ENCODE results near the gene COL6A2.
"Not testable (repeated sequence)": the region's sequence is repeated elsewhere in the genome, so short reads cannot be mapped to it uniquely, and the experiment has no call there.

The COL6A2 gene

DNA sequence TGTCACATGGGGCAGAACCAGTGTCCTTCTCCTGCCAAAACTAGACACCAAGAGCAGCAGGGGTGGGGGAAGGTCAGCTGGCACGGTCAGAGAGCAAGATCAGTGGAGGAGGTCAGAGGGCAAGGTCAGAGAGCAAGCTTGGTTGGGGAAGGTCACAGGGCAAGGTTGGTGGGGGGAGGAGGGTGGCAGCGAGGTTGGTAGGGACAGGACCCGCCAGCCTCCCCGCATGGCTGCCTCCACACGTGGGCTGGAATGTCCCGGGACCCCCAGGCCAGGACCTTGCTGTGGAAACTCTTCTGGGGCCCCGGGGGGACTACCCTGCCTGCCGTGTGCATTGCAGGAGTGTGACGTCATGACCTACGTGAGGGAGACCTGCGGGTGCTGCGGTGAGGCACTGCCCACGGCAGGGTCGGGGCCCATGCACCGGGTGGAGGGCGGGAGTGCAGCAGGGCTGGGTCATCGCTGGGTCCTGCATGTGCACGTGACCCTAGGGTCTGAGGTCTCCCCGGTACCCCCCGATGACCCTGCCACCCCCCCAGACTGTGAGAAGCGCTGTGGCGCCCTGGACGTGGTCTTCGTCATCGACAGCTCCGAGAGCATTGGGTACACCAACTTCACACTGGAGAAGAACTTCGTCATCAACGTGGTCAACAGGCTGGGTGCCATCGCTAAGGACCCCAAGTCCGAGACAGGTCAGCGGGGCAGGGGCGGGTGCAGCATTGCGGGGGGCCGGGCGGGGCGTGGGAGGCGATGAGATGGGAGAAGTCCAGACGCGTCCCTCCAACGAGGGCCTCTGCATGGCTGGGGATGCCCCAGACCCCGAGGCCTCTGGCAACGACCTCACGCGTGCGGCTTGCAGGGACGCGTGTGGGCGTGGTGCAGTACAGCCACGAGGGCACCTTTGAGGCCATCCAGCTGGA is 27.3 kb downstream of the COL6A2 start:
- DNase-seq (ENCODE audit: low read depth in 3 of 3, low spot score in 1 of 3) = no peak

DNA sequence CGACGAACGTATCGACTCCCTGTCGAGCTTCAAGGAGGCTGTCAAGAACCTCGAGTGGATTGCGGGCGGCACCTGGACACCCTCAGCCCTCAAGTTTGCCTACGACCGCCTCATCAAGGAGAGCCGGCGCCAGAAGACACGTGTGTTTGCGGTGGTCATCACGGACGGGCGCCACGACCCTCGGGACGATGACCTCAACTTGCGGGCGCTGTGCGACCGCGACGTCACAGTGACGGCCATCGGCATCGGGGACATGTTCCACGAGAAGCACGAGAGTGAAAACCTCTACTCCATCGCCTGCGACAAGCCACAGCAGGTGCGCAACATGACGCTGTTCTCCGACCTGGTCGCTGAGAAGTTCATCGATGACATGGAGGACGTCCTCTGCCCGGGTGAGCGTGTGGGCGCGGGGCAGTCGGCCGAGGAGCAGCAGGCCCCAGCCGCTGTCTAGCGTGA is 28.0 kb downstream of the COL6A2 start:
- no peak for DNase-seq (ENCODE audit: low read depth in 3 of 3, low spot score in 1 of 3)

DNA sequence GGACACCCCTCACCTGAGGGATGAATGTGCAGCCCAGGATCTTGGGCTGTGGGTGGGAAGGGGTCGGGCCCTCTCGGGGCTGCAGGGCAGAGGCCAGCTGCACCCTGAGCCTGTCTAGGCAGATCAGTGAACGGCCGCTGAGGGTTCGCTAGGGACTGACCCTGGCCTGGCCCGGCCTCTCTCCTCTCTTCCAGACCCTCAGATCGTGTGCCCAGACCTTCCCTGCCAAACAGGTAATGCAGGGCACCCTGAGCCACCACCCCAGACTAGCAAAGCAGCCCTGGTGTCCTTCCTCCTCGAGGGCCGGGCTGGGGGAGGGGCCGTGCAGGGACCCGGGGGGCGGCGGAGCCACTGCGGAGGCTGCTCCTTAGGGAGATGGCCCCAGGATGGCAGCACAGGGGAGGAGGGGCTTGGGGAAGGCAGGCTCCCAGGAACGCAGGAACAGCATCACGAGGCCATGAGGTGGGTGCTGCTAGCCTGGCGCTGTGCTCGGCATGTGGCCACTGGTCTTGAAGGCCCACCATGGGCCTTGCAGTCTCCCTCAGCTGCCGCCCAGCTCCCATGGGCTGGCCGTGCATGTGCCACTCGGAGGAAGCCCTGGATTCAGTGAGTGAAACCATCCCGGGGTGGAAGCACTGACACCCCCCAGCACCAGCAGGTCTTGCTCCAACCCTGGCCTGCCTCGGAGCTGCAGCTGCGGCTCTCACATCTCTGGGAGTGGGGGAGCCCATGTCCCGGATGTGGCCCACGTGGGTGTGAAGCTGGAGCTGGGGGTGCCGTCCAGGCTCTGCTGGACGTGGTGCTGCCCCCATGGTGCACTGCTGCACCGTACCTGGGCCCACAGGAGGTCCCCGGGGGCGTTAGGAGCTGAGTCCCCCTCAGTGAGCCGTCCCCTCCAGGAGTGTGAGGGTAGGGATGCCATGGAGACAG is 28.7 kb downstream of the COL6A2 start:
- DNase-seq (ENCODE audit: low read depth in 3 of 3, low spot score in 1 of 3) = no peak

DNA sequence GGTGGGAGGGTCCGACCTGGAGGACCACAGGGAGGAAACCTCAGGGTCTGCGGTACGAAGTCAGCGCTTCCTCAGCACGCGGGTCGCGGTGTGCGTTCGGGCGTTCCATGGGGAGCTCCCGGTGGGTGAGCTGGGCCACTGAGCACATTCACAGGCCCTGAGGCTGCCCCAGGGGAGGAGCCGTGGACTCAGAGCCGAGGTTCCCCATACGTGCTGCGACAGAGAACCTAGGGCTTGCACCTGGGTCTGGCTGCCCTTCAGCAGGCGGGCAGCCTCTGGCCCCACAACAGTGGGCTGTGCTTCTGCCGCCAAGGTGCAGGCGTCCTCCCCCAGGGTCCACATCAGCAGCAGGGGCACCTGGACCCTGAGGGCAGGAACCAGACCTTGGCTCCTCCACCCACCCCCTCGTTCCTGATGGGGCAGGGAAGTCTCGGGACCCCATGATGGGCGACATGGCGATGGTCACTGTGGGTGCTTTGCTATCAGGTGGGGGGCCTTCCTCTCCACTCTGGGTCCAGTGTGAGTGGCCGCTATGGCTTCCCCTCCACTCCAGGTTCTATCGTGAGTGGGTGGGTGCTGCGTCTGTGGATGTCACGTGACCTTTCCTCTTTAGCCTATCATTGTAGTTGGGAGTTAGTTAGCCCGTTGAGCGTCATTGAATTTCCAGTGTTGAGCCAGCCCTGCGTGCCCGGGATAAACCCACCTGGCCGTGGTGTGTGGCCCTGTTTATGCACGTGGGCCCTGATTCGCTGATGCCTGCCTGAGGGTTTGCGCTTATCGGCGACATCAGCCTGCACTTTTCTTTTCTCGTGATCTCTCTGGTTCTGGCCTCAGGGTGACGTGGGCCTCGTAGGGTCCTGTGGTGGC is 29.6 kb downstream of the COL6A2 start:
- DNase-seq (ENCODE audit: low read depth in 3 of 3, low spot score in 1 of 3) = no peak

DNA sequence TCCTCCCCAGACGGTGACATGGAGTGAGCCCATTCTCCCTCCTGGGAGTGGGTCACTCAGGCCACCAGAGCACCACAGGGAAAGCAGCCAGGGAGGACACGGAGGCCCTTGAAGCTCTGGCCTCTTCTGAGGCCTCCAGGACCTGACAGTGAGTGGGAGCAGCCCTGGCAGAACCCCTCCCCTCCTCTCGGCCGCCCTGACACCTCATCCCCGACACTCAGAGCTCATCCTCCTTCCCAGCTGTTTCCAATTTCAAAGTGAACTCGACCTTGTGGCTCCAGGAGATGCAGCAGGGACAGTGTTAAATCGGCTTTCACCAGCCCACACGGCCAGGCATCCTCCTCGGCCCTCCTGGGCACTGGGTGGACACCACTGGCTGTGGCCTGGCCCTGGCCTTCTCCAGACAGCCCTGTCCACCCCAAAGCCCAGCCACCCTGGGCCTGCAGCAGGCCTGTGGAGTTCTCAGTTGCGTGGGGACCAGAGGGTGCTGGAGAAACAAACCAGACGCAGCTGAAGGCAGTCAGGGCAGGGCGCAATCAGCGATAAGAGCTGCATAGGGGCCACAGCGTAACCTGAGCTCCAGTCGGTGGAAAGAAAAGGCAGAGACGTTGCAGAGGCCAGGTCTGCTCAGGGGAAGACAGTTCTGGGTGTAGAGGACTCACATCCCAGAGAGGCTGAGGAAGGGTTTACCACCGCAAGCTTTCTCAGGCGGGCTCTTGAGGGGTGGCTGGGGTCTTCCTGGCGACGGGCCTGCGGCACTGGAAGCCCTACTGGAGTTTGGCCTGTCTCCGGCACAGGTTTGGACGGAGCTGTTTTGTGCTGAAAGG is 30.4 kb downstream of the COL6A2 start:
- no peak for DNase-seq (ENCODE audit: low read depth in 3 of 3, low spot score in 1 of 3)

DNA sequence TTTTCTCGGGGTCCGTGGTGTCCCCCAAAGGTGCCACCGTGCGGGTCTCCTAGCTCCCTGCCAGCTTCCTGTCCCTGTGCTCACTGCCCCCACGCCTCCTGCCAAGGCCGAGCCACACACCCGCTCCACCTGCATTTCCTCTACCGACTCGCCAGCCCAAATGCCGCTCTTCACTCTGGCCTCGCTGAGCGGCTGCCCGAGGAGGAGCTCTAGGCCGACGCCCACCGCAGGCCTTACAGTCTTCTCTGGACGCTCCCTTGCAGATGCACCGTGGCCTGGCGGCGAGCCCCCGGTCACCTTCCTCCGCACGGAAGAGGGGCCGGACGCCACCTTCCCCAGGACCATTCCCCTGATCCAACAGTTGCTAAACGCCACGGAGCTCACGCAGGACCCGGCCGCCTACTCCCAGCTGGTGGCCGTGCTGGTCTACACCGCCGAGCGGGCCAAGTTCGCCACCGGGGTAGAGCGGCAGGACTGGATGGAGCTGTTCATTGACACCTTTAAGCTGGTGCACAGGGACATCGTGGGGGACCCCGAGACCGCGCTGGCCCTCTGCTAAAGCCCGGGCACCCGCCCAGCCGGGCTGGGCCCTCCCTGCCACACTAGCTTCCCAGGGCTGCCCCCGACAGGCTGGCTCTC is 31.1 kb downstream of the COL6A2 start:
- DNase-seq (ENCODE audit: low read depth in 3 of 3, low spot score in 1 of 3) = no peak

DNA sequence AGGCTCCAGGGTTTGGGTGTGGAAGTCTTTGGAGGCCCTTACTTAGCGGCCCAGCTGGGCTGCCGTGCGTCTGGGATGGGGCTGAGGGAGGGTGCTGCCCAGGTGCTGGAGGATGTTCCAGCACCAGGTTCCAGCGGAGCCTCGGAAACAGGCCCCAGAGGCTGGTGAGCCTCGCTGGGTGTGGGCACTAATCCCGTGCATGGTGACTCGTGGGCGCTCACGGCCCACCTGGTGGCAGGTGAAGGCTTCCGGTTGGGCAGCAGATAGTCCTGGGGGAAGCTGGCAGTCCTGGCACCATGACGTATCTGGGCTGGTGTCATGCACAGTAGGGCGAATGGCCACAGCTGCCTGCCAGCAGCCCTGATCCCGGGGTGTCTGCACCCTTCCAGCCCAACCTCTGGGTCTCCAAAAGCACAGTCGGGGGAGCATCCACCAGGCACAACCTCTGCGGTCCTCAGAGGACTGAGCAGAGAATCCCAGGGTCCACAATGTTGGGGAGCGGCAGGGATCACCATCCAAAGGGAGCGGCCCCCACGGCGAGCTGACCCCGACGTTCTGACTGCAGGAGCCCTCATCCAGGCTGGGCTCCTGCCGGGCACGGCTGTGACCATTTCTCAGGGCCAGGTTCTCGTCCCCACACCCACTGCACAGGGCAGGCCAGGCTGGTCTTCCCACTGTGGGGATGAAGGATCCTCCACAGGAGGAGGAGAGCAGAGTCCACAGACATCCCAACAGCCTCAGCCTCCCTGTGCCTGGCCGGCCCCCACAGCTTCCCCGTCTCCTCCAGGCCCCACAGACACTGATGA is 32.1 kb downstream of the COL6A2 start:
- DNase-seq (ENCODE audit: low read depth in 3 of 3, low spot score in 1 of 3) = no peak

DNA sequence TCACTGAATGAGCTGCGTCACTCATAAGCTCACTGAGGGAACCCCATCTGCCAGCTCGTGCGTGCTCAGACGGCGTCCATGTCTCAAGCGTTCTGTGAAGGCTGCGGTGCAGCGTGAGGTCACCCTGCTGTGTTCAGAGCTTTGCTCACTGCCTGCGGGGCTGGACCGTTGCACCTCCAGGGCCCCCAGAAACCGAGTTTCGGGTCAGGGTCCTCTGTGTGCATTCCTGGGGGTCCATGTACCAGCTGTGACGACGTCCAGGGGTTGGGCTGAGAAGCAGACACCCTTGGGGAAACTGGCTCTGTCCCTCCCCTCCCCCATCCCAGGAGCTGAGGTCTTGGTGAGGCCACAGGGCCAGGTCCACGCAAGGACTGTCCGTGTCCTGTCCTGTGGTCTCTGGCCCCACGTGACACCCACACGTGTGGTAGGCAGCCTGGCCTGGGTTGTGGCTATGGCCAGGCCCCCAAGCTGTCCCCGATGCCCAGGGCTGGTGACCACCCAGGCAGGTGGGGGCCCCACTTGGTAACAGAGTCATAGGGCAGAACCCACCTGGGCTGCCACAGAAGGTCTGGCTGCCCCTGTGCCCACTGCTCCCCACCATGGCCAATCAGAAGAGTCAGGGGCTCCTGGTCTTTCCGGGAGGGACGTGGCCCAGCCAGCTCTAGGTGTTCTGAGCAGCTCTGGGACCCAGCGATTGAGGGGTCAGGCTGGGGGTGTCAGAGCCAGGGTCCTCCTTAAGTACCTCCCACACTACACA is 33.1 kb downstream of the COL6A2 start:
- DNase-seq (ENCODE audit: low read depth in 3 of 3, low spot score in 1 of 3) = no peak

DNA sequence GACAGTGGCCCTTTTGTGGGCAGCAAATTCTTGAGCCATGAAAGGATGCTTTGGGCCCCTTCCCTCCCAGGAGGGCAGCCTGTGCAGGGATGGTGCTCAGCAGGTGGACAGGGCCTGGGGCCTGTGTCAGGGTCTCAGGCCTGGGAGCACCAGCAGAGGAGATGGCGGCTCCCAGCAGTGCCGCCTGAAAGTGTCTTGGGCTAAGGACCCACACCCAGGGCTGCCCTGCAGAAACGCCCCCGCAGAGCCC is 33.6 kb downstream of the COL6A2 start:
- DNase-seq (ENCODE audit: low read depth in 3 of 3, low spot score in 1 of 3) = no peak

DNA sequence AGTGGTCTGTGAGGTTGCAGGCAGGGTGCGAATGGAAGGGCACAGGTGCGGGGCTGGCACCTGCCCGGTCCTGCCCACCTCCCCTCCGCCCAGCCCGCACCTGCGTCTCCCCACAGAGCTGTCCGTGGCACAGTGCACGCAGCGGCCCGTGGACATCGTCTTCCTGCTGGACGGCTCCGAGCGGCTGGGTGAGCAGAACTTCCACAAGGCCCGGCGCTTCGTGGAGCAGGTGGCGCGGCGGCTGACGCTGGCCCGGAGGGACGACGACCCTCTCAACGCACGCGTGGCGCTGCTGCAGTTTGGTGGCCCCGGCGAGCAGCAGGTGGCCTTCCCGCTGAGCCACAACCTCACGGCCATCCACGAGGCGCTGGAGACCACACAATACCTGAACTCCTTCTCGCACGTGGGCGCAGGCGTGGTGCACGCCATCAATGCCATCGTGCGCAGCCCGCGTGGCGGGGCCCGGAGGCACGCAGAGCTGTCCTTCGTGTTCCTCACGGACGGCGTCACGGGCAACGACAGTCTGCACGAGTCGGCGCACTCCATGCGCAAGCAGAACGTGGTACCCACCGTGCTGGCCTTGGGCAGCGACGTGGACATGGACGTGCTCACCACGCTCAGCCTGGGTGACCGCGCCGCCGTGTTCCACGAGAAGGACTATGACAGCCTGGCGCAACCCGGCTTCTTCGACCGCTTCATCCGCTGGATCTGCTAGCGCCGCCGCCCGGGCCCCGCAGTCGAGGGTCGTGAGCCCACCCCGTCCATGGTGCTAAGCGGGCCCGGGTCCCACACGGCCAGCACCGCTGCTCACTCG is 34.1 kb downstream of the COL6A2 start:
- no peak for DNase-seq (ENCODE audit: low read depth in 3 of 3, low spot score in 1 of 3)

DNA sequence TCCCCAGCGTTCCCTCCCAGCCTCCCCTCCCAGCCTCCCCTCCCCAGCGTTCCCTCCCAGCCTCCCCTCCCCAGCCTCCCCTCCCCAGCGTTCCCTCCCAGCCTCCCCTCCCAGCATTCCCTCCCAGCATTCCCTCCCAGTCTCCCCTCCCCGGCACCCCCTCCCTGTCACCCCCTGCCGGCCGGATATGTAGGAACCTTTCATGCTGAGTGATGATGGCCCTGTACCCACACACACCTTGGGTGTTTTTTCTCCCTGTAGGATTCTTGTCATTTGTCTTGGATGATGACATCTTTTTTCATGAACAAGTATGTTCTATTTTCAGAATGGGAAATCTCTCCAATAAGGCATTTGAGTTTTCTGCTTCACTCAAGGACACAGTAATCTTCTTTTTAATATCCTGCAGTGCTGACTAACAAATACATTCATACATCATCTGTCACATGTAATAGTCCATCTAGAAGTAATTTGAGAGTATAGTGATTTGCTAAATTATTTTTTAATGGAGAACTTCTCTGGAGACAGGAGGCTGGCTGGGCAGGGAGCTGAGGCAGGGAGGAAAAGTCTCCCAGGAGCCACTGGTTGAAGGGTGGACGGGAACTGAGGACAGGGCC is 38.0 kb downstream of the COL6A2 start:
- DNase-seq (ENCODE audit: low read depth in 3 of 3, low spot score in 1 of 3) = no peak

DNA sequence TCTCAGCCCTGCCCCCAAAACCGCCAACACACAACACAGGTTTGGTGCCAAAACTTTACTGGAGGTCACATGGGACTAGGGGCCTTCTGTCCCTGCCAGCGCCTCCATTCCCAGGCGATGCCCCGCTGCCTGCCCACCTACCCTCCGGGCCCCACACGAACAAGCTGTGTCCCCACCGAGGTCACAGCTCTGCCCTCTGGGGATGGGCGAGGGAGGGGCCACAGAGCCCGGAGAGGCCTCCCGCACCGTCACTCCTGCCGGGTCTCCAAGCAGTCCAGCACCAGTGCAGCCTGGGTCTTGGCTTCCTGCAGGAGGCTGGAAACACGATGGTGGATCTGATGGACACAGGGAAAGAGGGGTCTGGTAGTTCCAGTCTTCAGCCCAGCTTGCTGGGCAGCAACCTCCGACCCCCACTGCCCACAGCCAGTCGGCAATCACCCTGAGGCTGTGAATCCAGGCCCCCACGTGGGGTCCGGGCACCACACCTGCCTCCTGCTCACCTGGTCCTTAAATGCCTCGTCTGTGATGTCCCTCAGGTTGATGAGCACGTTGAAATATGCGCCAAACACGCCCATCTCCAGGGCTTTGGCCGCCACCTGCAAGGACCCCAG is 38.9 kb downstream of the COL6A2 start:
- DNase-seq (ENCODE audit: low read depth in 3 of 3, low spot score in 1 of 3) = no peak

DNA sequence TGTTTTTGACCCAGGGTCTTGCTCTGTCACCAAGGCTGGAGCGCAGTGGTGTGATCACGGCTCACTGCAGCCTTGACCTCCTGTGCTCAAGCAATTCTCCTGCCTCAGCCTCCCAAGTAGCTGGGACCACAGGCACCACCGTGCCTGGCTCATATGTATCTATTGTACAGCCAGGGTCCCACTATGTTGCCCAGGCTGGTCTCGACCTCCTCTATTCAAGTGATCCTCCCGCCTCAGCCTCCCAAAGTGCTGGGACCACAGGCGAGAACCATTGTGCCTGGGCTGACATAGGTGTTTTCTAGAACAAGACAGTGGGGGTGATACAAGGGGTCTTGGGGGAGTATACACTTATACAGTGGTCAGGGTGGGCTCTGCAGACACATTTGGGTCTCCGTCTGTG is 40.0 kb downstream of the COL6A2 start:
- DNase-seq (ENCODE audit: low read depth in 3 of 3, low spot score in 1 of 3) = no peak

DNA sequence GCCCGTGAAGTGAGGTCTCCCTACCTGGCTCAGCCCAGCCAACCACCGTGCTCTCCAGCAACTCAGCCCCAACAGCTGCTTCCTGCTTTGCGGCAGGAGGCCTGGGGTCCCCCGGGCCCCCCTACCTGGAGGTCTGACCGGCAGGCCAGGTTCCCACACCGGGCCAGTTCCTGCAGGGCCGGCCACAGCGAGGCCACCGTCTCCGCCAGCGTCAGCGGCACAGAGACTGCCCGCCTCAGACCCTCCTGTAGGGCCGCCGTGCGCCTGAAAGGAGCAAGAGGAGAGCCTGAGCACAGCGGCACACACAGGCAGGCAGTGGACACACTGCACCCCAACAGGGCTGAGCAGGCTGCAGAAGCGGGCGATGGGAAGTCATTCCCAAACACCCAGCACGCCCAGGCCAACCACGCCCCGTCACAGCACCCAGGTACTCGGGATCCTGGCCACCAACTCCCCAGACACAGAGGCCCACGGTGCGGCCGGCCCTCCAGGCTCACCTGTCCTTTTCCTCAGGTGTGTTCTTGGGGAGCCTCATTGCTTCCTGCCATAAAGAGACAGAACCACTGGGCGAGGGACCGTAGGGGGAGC is 40.6 kb downstream of the COL6A2 start:
- no peak for DNase-seq (ENCODE audit: low read depth in 3 of 3, low spot score in 1 of 3)

DNA sequence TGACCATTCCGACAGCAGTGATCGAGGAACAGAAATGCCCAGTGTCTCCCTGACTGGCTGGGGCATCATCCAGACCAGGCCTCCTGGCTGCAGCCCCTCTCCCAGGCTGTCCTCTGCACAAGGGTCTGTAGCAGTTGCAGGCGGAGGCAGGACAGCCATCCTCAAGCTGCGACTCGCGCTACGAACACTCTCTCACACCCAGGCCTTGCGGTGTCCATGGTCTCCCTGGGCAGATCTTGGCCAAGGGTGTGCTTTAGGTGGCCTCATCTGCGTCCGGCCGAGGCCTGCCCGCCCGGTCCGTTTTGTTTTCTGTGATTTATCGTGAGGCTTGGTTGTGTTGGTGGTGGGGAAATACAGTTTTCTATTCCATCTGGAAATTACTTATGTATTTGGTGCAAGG is 41.8 kb downstream of the COL6A2 start:
- DNase-seq (ENCODE audit: low read depth in 3 of 3, low spot score in 1 of 3) = no peak

DNA sequence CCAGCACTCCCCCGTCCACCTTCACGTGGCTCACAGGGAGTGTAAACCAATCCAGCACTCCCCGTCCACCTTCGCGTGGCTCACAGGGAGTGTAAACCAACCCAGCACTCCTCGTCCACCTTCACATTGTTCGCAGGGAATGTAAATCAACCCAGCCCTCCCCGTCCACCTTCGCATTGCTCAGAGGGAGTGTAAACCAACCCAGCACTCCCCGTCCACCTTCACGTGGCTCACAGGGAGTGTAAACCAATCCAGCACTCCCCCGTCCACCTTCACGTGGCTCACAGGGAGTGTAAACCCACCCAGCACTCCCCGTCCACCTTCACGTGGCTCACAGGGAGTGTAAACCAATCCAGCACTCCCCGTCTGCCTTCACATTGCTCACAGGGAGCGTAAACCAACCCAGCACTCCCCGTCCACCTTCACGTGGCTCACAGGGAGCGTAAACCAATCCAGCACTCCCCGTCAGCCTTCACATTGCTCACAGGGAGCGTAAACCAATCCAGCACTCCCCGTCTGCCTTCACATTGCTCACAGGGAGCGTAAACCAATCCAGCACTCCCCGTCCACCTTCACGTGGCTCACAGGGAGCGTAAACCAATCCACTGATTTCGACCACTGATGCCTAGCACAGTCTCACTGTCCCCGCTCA is 42.6 kb downstream of the COL6A2 start:
- DNase-seq (ENCODE audit: low read depth in 3 of 3, low spot score in 1 of 3) = not testable (repeated sequence)
